Lung (tissue), 12 donors: ENCODE data around the gene RASSF5. TPM values are rescaled to one million over a fixed set of nuclear protein-coding genes. Genes with fewer than 3 reads are reported as not detected.

Source experiments
- ATAC-seq: fragments of 200-7000 bp; cut with Tn5 transposase; one replicate; pipeline ENCODE4 v1.9.1; 2020; ENCODE audit warnings: moderate number of reproducible peaks; ENCODE audit not compliant: insufficient read depth, low FRiP score
- DNase-seq, 3 donors: peaks; one replicate each; pipeline ENCODE4 v3.0.0-alpha.2; 2013 to 2017
- H3K27ac ChIP-seq, 2 donors: one replicate each; pipeline ENCODE4 v1.5.1; 2013; ENCODE audit warnings: mild to moderate bottlenecking in 2 of 2, moderate library complexity in 2 of 2, control low read depth in 1 of 2, inconsistent platforms in 1 of 2, low read depth in 1 of 2, low read length in 1 of 2
- H3K27me3 ChIP-seq, 3 donors: one replicate each; pipeline ENCODE4 v1.5.1; 2013; ENCODE audit warnings: low read length in 2 of 3; ENCODE audit not compliant: control insufficient read depth in 3 of 3, insufficient read depth in 3 of 3
- H3K36me3 ChIP-seq, 4 donors: one replicate each; pipeline ENCODE4 v1.5.1; 2013; ENCODE audit warnings: low read length in 4 of 4, mild to moderate bottlenecking in 1 of 4, moderate library complexity in 1 of 4; ENCODE audit not compliant: control insufficient read depth in 4 of 4, insufficient read depth in 4 of 4
- H3K4me1 ChIP-seq, 5 donors: one replicate each; pipeline ENCODE4 v1.5.1; 2013; ENCODE audit warnings: low read length in 5 of 5, mild to moderate bottlenecking in 2 of 5, moderate library complexity in 1 of 5; ENCODE audit not compliant: control insufficient read depth in 5 of 5, insufficient read depth in 5 of 5
- H3K4me3 ChIP-seq: one replicate; pipeline ENCODE4 v1.5.1; 2013; ENCODE audit warnings: mild to moderate bottlenecking, control low read depth, moderate library complexity
- H3K9ac ChIP-seq, 2 donors: one replicate each; pipeline ENCODE4 v1.5.1; 2013; ENCODE audit warnings: low read length in 2 of 2, control low read depth in 1 of 2; ENCODE audit not compliant: insufficient read depth in 1 of 2
- H3K9me3 ChIP-seq, 4 donors: one replicate each; pipeline ENCODE4 v1.5.1; 2013; ENCODE audit warnings: low read length in 3 of 4, mild to moderate bottlenecking in 1 of 4, moderate library complexity in 1 of 4; ENCODE audit not compliant: control insufficient read depth in 4 of 4, insufficient read depth in 3 of 4
- CTCF ChIP-seq: IDR thresholded peaks from 2 replicates; pipeline ENCODE4 v1.5.1; 2012; ENCODE audit warnings: mild to moderate bottlenecking; ENCODE audit errors: control extremely low read depth, extremely low read depth
- WGBS, 2 donors: extraction: QIAGEN DNeasy Blood & Tissue Kit; methylation state at CpG; one replicate each; pipeline ENCODE4 v1.1.7; 2013; 5-methylcytosine and 5-hydroxymethylcytosine counted together
- polyA plus RNA-seq, 2 donors: library from polyadenylated mRNA; stranded (reverse); fragments of 200-250 nt; gene quantifications; one replicate each; pipeline ENCODE4 v1.2.1, GENCODE V29; 2013
- total RNA-seq, 2 donors: library from RNA; depleted of rRNA in 1 of 2; stranded (reverse); fragments of >200 nt in 1 of 2; gene quantifications; one replicate each; pipeline ENCODE4 v1.2.1, GENCODE V29; 2014 to 2021
- donor health status: control.
- donor health status: control.
- donor health status: Bipolar disorder and iron deficiency.
- donor health status: healthy.
- donor health status: DM: yes; HTN: yes; CAD: no.

Gene RASSF5
- total and polyA plus RNA-seq, 4 donors, result 10.3 to 38.2 (median 30.7) TPM

DNA sequence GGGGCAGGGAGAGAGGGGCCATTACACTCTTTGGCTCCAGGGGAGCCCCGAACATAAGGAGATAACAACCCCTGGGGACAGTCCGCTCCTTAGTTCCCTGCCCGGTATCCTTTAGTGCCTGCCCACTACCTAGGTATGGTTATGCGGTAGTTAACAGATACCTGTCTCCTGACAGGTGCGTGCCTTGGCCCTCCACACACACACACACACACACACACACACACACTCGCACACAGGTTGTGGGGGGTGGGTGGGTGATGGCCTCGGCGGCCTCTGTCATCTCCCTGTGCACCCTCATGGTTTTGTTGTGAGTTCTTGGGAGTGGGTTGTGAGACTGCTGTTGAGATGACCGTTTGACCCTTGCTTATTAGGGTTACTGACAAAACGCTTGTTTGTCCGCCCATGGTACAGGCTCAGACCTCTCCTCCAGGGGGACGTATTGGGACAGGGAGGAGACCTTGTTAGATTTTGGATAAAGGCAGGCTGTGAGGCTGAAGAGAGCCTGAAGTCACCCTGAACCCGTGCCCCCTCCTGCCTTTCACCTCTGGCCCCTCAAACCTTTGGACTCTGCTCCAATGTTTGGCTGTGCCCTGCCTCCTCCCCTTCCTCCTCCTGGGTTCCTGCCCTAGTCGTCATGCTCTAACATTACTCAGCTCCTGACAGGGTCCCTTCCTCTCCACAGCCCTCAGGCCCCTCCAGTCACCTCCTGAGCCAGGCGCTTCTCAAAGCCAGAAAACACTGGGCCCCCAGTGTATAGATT lies 979 bp downstream of the RASSF5 start:
- TF ChIP-seq CTCF, result no peak
- H3K27me3 ChIP-seq, result peaks cover 0 to 18% (median 7%) of the 10 kb centered on the region in 3 donors
- WGBS, 2 donors, result 45 to 49% methylated on average over 15 of the region's 15 CpGs
- H3K27ac ChIP-seq, result peak overlapping the region in 1 of 2 donors; percentile 2
- H3K4me1 ChIP-seq, result peaks cover 3 to 37% (median 11%) of the 10 kb centered on the region in 5 donors
- ATAC-seq (no peak), DNase-seq (no peak)
- H3K4me3 ChIP-seq, result peak overlapping the region; percentile 58
- no peaks in the 10 kb centered on the region for H3K36me3 ChIP-seq
- H3K9me3 ChIP-seq, result no peaks in the 10 kb centered on the region
- no peak overlapping the region for H3K9ac ChIP-seq

GRCh38 chr1:206508956-206509355 lies 1.6 kb downstream of the RASSF5 start:
- Histone ChIP-seq H3K27me3 (peaks cover 0 to 18% (median 7%) of the 10 kb centered on the region in 3 donors), H3K9me3 (no peaks in the 10 kb centered on the region), H3K4me1 (peaks cover under 1 to 43% (median 14%) of the 10 kb centered on the region in 5 donors), H3K27ac (peak overlapping the region in 1 of 2 donors; percentile 32), H3K4me3 (no peak overlapping the region), H3K36me3 (no peaks in the 10 kb centered on the region), H3K9ac (no peak overlapping the region)
- ATAC-seq, result no peak
- no peak for TF ChIP-seq CTCF
- 24 to 47% methylated on average over 6 of the region's 6 CpGs for WGBS, 2 donors
- peak; percentile 46 to 71 (median 67) for DNase-seq

GRCh38 chr1:206509612-206510257 lies 2.4 kb downstream of the RASSF5 start:
- Histone ChIP-seq H3K36me3 (no peaks in the 10 kb centered on the region), H3K9ac (no peak overlapping the region), H3K4me3 (no peak overlapping the region), H3K4me1 (peaks cover 0 to 39% (median 14%) of the 10 kb centered on the region in 5 donors), H3K9me3 (no peaks in the 10 kb centered on the region), H3K27ac (no peak overlapping the region), H3K27me3 (peaks cover 0 to 18% (median 7%) of the 10 kb centered on the region in 3 donors)
- DNase-seq, result no peak
- ATAC-seq, result no peak
- 85 to 92% methylated on average over 12 of the region's 12 CpGs for WGBS, 2 donors
- no peak for TF ChIP-seq CTCF
